ENCODE measurements around the gene RASA3. TPM values are rescaled to one million over a fixed set of nuclear protein-coding genes. Genes with fewer than 3 reads are reported as not detected.
A peak's percentile ranks its signal among the peaks of the same experiment; 100 is the strongest.
"Not testable (repeated sequence)": the region's sequence is repeated elsewhere in the genome, so short reads cannot be mapped to it uniquely, and the experiment has no call there.

Gene RASA3
- total RNA-seq, 1 experiment from 2014 or later = 10.0 TPM

DNA sequence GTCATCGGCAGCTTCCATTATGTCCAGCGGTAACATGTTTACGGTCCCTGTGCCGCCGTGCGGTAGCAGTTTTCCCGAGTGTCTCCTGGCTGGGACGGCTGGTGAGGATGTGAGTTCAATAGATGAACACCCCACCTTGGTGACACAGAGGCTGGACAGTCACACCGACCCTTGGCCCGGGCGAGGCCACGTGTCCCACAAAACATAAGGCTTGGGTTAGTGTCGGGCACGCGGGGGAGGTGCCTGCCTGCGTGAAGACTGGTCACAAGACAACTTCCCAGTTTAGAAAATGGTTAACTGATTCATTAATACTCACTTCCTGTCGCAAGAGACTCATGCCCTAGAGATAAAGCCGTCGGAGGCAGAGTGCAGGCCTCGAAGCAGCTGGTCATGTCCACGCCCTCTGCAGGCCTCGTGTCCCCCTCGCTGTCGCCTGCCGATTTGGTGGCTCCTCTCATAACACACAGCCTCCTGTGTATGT, 17.2 kb downstream of the RASA3 start:
- BruUV-seq (replicated peaks) = no TSS peak

DNA sequence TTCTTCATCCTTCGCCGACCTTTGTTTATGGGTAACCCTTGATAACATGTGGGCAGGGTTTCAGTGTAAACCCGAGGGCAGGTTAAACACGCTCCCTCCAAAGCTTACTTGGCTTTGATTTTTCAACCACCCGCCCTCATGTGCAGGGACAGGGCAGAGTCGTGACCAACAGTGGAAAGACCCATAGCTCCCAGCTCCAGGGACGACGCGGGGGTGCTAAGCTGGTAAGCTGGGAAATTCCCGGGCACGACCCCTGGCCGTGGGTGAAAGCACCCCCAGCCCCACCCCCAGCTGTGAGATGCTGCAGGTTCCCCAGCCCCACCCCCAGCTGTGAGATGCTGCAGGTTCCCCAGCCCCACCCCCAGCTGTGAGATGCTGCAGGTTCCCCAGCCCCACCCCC, 17.8 kb downstream of the RASA3 start:
- H4K20me1 ChIP-seq (ENCODE audit: insufficient read depth); H3K27ac ChIP-seq; CTCF ChIA-PET; BruUV-seq (replicated peaks); H3K9me2 ChIP-seq (ENCODE audit: insufficient read depth); H3K9me3 ChIP-seq (ENCODE audit: insufficient read depth, low read depth); H3K79me2 ChIP-seq (ENCODE audit: low read depth); H3K27me3 ChIP-seq (ENCODE audit: insufficient read depth, low read depth); H3K4me1 ChIP-seq (replicated peaks; ENCODE audit: insufficient read depth); DNase-seq; intact Hi-C loops (cut with micrococcal nuclease; ENCODE audit: unreplicated experiment); H2AFZ ChIP-seq; H3K4me2 ChIP-seq; H3K4me3 ChIP-seq; H3K36me3 ChIP-seq (ENCODE audit: low read depth); POLR2A ChIA-PET (ENCODE audit: unreplicated experiment): not testable (repeated sequence)
- peaks cover 12% of the 10 kb centered on the region; the same call in 1 of the 2 replicates for H3F3A ChIP-seq (ENCODE audit: insufficient read depth, low read depth)

More for the DNA sequence above, 17.2 kb downstream of the RASA3 start:
- 0 out of 2 replicates have a peak overlapping the region, but pooled peaks have one; percentile 16 for H3K4me2 ChIP-seq
- H3K4me3 ChIP-seq = no peak overlapping the region
- H3K4me1 ChIP-seq (replicated peaks; ENCODE audit: insufficient read depth) = 0 out of 2 replicates have a peak, but pooled peaks cover 4% of the 10 kb centered on the region
- H3K27me3 ChIP-seq (ENCODE audit: insufficient read depth, low read depth) = no peaks in the 10 kb centered on the region
- DNase-seq = no peak
- H3K27ac ChIP-seq = no peak overlapping the region
- ChIA-PET POLR2A (ENCODE audit: unreplicated experiment) (no interaction called here), CTCF (no interaction called here)
- no peaks in the 10 kb centered on the region for H3K9me3 ChIP-seq (ENCODE audit: insufficient read depth, low read depth)
- intact Hi-C loops (cut with micrococcal nuclease; ENCODE audit: unreplicated experiment) = no loop called here
- no peak overlapping the region for H2AFZ ChIP-seq
- no peaks in the 10 kb centered on the region for H4K20me1 ChIP-seq (ENCODE audit: insufficient read depth)
- no peaks in the 10 kb centered on the region for H3K79me2 ChIP-seq (ENCODE audit: low read depth)
- TF ChIP-seq EZH2 (IDR thresholded peaks at IDR 0.05; ENCODE audit: low read depth) = no peak
- TF ChIP-seq, protein P1, sequence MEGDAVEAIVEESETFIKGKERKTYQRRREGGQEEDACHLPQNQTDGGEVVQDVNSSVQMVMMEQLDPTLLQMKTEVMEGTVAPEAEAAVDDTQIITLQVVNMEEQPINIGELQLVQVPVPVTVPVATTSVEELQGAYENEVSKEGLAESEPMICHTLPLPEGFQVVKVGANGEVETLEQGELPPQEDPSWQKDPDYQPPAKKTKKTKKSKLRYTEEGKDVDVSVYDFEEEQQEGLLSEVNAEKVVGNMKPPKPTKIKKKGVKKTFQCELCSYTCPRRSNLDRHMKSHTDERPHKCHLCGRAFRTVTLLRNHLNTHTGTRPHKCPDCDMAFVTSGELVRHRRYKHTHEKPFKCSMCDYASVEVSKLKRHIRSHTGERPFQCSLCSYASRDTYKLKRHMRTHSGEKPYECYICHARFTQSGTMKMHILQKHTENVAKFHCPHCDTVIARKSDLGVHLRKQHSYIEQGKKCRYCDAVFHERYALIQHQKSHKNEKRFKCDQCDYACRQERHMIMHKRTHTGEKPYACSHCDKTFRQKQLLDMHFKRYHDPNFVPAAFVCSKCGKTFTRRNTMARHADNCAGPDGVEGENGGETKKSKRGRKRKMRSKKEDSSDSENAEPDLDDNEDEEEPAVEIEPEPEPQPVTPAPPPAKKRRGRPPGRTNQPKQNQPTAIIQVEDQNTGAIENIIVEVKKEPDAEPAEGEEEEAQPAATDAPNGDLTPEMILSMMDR (conservative IDR thresholded peaks at IDR 0.05) = no peak
- peaks cover 12% of the 10 kb centered on the region; the same call in 1 of the 2 replicates for H3F3A ChIP-seq (ENCODE audit: insufficient read depth, low read depth)
- no peaks in the 10 kb centered on the region for H3K36me3 ChIP-seq (ENCODE audit: low read depth)
- H3K9me2 ChIP-seq (ENCODE audit: insufficient read depth) = no peaks in the 10 kb centered on the region

DNA sequence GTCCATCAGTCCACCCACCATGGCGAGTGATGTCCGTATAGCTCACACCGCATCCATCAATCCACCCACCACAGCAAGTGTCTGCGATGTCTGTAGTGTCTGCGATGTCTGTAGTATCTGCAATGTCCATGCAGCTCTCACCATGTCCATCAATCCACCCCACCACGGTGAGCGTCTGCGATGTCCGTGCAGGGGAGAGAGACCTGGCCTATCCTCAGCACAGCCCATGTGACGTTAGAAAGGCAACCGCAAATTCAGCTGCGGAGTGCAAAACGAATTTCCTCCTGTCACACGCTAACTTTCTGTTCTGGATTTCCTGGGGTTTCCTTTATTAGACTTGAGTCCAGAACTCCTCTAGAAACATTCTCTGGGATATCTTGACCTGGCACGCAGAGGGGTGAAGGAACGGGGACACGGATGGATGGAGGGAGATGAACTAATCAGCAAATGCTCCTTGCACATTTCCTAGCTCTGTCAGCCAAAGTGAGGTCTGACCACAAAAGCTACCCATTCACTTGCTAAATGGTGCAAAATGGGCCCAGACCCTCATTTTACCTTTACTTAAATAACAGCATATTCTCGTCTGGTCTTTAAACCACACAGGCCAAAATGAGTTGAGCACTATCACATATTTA, 18.3 kb downstream of the RASA3 start:
- 0 out of 2 replicates have a peak, but pooled peaks cover 4% of the 10 kb centered on the region for H3K4me1 ChIP-seq (replicated peaks; ENCODE audit: insufficient read depth)
- H2AFZ ChIP-seq = no peak overlapping the region
- ChIA-PET CTCF (no interaction called here), POLR2A (ENCODE audit: unreplicated experiment) (no interaction called here)
- no TSS peak for BruUV-seq (replicated peaks)
- TF ChIP-seq, protein P1 (conservative IDR thresholded peaks at IDR 0.05) = no peak
- no peak for TF ChIP-seq EZH2 (IDR thresholded peaks at IDR 0.05; ENCODE audit: low read depth)
- no peaks in the 10 kb centered on the region for H3K79me2 ChIP-seq (ENCODE audit: low read depth)
- H3K9me2 ChIP-seq (ENCODE audit: insufficient read depth) = no peaks in the 10 kb centered on the region
- H3K4me3 ChIP-seq = no peak overlapping the region
- H3K36me3 ChIP-seq (ENCODE audit: low read depth) = no peaks in the 10 kb centered on the region
- H3K27me3 ChIP-seq (ENCODE audit: insufficient read depth, low read depth) = no peaks in the 10 kb centered on the region
- no peaks in the 10 kb centered on the region for H4K20me1 ChIP-seq (ENCODE audit: insufficient read depth)
- no peak overlapping the region for H3K4me2 ChIP-seq
- intact Hi-C loops (cut with micrococcal nuclease; ENCODE audit: unreplicated experiment) = no loop called here
- no peaks in the 10 kb centered on the region for H3K9me3 ChIP-seq (ENCODE audit: insufficient read depth, low read depth)
- DNase-seq = no peak
- no peak overlapping the region for H3K27ac ChIP-seq
- peaks cover 12% of the 10 kb centered on the region; the same call in 1 of the 2 replicates for H3F3A ChIP-seq (ENCODE audit: insufficient read depth, low read depth)

DNA sequence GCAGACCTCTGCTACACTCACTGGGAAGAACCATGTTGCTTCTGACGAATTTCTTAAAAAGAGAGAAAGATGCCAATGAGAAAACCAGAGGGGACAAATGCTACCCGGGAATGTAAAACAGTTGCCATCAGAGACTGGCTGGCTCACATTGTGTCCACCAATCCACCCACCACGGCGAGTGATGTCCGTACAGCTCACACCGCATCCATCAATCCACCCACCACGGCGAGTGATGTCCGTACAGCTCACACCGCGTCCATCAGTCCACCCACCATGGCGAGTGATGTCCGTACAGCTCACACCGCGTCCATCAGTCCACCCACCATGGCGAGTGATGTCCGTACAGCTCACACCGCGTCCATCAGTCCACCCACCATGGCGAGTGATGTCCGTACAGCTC, 19.0 kb downstream of the RASA3 start:
- intact Hi-C loops (cut with micrococcal nuclease; ENCODE audit: unreplicated experiment); H2AFZ ChIP-seq; H3K27ac ChIP-seq; H3K27me3 ChIP-seq (ENCODE audit: insufficient read depth, low read depth); H3K4me2 ChIP-seq; H3F3A ChIP-seq (ENCODE audit: insufficient read depth, low read depth); H3K9me2 ChIP-seq (ENCODE audit: insufficient read depth); H3K79me2 ChIP-seq (ENCODE audit: low read depth); H3K4me1 ChIP-seq (replicated peaks; ENCODE audit: insufficient read depth); H3K9me3 ChIP-seq (ENCODE audit: insufficient read depth, low read depth); CTCF ChIA-PET; POLR2A ChIA-PET (ENCODE audit: unreplicated experiment); DNase-seq; H4K20me1 ChIP-seq (ENCODE audit: insufficient read depth); H3K36me3 ChIP-seq (ENCODE audit: low read depth); H3K4me3 ChIP-seq; BruUV-seq (replicated peaks): not testable (repeated sequence)
